ENCODE results near the gene CDC14B. TPM values are rescaled to one million over a fixed set of nuclear protein-coding genes. Genes with fewer than 3 reads are reported as not detected.
"Not testable (repeated sequence)": the region's sequence is repeated elsewhere in the genome, so short reads cannot be mapped to it uniquely, and the experiment has no call there.

CDC14B gene
- polyA plus RNA-seq, 4 donors = 23.6 to 32.9 (median 27.2) TPM

DNA sequence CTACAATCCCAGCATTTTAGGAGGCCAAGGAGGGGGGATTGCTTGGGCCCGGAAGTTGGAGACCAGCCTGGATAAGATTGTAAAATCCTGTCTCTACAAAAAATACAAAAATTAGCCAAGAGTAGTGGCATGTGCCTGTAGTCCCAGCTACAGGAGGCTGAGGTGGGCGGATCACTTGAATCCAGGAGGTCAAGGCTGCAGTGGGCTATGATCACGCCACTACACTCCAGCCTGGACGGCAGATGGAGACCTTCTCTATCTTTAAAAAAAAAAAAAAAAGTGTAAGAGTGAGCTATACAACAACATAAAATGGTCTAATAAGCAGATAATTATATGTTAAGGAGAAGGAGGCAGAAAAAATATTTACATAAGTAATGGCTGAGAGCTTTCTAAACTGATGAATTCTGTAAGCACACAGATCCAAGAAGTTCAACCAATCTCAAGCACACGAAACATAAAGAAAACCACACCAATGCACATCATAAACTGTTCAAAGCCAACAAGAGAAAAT lies 23.0 kb downstream of the CDC14B start:
- DNase-seq (ENCODE audit: low read depth in 4 of 4, low spot score in 2 of 4) = no peak

- no peak for DNase-seq (ENCODE audit: low read depth in 4 of 4, low spot score in 2 of 4)
Measured at GRCh38 chr9:96587338-96588315, 32.0 kb downstream of the CDC14B start.

DNA sequence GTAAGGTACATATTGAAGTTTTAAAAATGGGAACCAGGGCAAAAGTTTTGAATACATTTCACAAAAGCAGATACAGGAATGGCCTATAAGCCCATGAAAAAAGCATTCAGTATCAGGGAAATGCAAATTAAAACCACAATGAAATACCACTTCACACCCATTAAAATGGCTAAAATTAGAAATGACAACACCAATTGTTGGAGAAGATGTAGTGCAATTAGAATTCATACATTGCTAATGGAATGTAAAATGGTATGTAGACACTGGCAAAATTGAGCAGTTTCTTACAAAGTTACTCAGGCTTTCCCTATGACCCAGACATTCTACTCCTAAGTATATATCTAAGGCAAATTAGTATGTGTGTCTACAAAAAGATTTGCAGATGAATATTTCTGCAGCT lies 34.2 kb downstream of the CDC14B start:
- no peak for DNase-seq (ENCODE audit: low read depth in 4 of 4, low spot score in 2 of 4)

DNA sequence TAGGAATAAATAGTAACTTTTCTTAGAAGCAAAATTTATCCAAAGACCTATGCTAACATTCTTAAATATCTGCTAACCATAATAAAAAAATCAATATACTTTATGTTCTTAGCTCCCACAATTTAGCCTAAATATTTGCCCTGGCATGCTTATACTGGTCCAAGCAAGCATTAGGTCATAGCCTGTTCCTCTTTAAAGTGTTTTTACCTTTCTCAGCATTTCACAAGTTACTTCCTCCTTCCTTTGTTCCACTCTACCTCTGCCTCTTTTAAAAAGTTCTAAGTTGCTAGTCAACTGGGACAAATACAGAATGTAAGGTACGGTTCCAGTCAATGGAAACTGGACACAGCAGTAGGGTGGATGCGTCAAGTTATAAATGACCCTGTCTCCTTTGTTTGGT lies 37.4 kb downstream of the CDC14B start:
- DNase-seq (ENCODE audit: low read depth in 4 of 4, low spot score in 2 of 4) = not testable (repeated sequence)

DNA sequence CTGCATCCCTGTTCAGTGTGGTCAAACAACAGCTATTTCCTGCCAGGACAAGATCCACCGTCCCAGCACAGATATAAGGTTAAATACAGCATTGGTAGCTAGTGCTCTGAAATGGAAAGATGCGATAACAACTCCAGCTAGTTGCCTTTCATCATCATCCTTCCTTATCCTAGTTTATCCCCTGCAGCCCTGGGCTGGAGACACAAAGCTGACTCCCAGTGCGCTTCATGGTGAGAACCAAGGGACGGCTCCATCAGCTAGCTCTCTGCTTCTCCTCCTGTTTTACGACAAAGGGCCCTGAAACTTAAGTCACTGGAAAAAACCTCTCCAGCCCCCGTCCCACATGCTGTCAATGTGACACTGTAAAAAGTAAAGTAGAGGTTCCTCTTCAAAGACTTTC lies 37.9 kb downstream of the CDC14B start:
- DNase-seq (ENCODE audit: low read depth in 4 of 4, low spot score in 2 of 4) = no peak

DNA sequence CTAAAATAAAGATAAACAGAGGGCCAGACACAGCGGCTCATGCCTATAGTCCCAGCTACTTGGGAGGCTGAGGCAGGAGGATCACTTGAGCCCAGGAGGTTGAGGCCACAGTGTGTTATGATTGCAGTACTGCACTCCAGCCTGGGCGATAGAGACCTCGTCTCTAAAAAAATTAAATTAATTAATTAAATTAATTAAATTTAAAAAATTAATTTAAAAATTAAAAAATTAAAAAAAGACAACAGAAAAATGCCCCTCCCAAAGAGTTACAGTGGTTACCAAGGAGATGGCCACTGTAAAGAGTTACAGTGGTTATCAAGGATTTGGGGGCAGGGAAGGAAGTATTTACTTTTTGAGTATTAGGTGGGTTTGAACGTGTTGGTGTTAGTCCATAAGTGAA lies 38.3 kb downstream of the CDC14B start:
- no peak for DNase-seq (ENCODE audit: low read depth in 4 of 4, low spot score in 2 of 4)

DNA sequence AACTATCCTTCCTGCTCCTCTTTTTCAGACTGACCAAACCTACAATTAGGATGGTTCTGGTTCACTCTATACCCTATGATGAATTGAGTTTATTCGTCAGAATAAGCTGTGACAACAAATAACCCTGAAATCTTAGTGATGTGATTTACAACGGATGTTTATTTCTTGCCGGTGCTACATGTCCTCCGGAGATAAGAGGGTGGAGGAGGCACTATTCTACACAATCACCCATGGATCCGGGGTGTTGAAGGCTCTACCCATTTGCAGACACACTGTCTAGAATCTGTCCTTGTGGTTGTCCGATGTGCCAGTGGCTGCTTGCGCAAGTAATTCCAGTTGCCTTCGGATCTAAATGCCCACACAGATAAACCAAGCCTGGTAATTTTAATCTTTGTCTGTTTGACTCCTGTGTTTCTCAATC lies 44.7 kb downstream of the CDC14B start:
- no peak for DNase-seq (ENCODE audit: low read depth in 4 of 4, low spot score in 2 of 4)

GRCh38 chr9:96574455-96574854 lies 45.2 kb downstream of the CDC14B start:
- DNase-seq (ENCODE audit: low read depth in 4 of 4, low spot score in 2 of 4) = no peak

- no peak for DNase-seq (ENCODE audit: low read depth in 4 of 4, low spot score in 2 of 4)
Measured at GRCh38 chr9:96567203-96567700, 52.4 kb downstream of the CDC14B start.

DNA sequence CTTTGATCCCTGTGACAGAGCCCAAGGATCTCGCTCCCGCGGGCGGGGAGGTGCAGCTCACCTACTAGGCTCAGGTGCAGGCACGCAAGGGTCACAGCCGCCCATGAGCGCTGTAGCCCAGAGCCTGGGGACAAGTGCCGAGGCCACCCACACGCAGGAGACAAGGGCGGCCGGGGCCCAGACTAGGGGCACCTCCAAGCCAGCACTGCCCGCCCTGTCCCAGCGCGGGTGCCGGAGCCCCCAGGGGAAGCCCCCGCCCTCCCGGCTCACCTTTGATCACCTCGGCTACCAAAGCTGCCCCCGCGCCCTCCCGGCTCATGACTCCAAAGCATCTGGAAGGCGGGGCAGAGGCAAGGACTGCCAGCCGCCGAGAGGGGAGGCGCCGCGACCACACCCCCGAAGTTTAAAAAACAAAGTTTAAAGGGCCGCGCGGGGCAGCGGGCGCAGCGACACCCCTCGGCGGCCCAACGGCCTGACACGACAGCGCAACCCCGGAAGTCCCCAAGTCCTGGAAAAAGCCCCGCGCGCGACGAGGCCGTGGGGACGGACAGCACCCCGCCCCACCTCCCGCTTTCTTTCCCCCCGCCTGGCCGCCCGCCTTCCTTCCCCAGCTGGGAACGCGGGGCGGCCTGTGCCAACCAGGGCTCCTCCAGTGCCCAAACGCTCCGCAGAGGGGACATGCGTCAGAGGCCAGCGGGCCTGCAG lies 53.0 kb downstream of the CDC14B start:
- peak in 2 of 4 donors; percentile 21 to 45 for DNase-seq (ENCODE audit: low read depth in 4 of 4, low spot score in 2 of 4)

DNA sequence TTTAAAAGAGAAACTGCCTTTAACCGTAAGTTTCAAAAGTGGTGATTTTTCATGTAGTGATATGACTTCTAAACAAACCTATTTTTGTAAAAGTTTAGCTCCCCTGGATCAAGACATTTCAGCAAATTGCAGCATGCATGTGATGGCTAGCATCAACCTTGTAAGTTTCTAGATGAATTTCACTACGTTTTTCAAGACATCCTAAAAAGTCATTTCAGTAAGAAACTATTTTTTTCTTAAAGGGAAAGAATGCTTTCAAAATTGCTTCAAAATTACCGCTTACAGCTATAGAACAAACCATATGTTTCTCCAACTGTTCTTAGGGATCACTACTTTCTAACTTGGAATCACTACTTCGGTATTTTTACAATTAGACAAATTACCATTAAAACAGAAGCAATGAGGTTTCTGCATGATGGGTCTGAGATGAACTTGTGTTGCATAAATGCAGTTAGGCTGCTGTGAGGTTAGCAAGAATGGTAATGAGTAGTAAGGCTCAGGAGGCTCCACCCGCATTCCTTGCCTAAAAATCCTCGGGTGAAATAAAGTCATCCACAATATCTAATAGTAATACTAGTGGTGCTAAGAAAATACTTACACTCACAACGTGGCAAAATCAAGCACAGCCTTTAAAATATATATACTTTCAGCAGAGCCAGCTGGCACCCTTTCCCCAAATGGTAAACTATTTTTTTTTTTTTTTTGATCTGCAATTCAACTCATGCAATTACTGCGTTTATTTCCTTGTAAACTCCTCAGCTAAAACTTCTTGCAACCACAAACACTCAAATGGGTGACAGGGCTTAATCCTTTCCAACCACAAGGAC lies 53.8 kb downstream of the CDC14B start:
- no peak for DNase-seq (ENCODE audit: low read depth in 4 of 4, low spot score in 2 of 4)

GRCh38 chr9:96564217-96564616 lies 55.4 kb downstream of the CDC14B start:
- no peak for DNase-seq (ENCODE audit: low read depth in 4 of 4, low spot score in 2 of 4)

GRCh38 chr9:96559339-96559943 lies 60.2 kb downstream of the CDC14B start:
- DNase-seq (ENCODE audit: low read depth in 4 of 4, low spot score in 2 of 4) = no peak

DNA sequence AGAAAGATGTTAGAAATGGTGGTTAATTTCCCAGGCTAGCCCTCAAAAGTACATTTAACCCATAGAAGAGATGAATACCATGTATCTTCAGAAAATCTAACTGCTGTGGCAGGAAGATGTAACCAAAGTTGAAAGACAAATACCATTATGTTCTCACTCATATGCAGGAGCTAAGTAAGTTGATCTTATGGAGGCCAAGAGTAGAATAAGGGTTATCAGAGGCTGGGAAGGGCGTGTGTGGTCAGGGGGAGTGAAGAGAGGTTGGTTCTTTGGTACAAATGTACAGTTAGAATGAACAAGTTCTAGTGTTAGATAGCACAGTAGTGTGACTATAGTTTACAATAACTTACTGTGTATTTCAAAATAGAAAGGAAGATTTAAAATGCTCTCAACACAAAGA lies 61.7 kb downstream of the CDC14B start:
- no peak for DNase-seq (ENCODE audit: low read depth in 4 of 4, low spot score in 2 of 4)

- no peak for DNase-seq (ENCODE audit: low read depth in 4 of 4, low spot score in 2 of 4)
Measured at GRCh38 chr9:96556701-96557461, 62.8 kb downstream of the CDC14B start.

GRCh38 chr9:96555567-96556386 lies 63.9 kb downstream of the CDC14B start:
- DNase-seq (ENCODE audit: low read depth in 4 of 4, low spot score in 2 of 4) = no peak

- DNase-seq (ENCODE audit: low read depth in 4 of 4, low spot score in 2 of 4) = no peak
Measured at GRCh38 chr9:96554801-96555566, 64.7 kb downstream of the CDC14B start.

GRCh38 chr9:96554326-96554725 lies 65.3 kb downstream of the CDC14B start:
- no peak for DNase-seq (ENCODE audit: low read depth in 4 of 4, low spot score in 2 of 4)
